Panc1 (cell line): ENCODE measurements around the gene MCCC1. TPM values are rescaled to one million over a fixed set of nuclear protein-coding genes. Genes with fewer than 3 reads are reported as not detected.

Source experiments
- ATAC-seq: fragments of 200-7000 bp; cut with Tn5 transposase; 2 replicates; pipeline ENCODE4 v1.9.1; 2020; ENCODE audit warnings: mild to moderate bottlenecking, moderate library complexity
- BruUV-seq: library from RNA; stranded (reverse); fragments of 400-500 nt; replicated peaks from 2 replicates; lab custom pipeline; 2021; lab: Mats Ljungman, UMichigan
- CTCF ChIA-PET: fragments of 300-600 bp; sonication (Branson Sonifier 250); formaldehyde crosslinking; loops from one replicate; lab custom pipeline; 2022; ENCODE audit warnings: antibody characterized with exemption; lab: Charles Lee
- POLR2A ChIA-PET: fragments of 300-600 bp; sonication (Branson Sonifier 250); formaldehyde crosslinking; loops from one replicate; lab custom pipeline; 2022; ENCODE audit warnings: antibody characterized with exemption; lab: Charles Lee
- DNase-seq: peaks from one replicate; pipeline ENCODE4 v3.0.0-alpha.2; 2010; ENCODE audit warnings: low read depth, low spot score
- H3K27ac ChIP-seq: 2 replicates; pipeline ENCODE4 v1.5.1; 2011; ENCODE audit warnings: mild to moderate bottlenecking, low read length, inconsistent platforms
- H3K27me3 ChIP-seq: fragments of 200-500 bp; sonication (Bioruptor generic); 2 replicates; pipeline ENCODE4 v1.6.0; 2014; ENCODE audit warnings: low read length, inconsistent platforms; ENCODE audit not compliant: control insufficient read depth, insufficient read depth
- H3K36me3 ChIP-seq: fragments of 200-500 bp; sonication (Bioruptor generic); 2 replicates; pipeline ENCODE4 v1.5.1; 2014; ENCODE audit warnings: inconsistent platforms, mild to moderate bottlenecking, low read length, moderate library complexity; ENCODE audit not compliant: control insufficient read depth, insufficient read depth
- H3K4me1 ChIP-seq: 2 replicates; pipeline ENCODE4 v1.5.1; 2011; ENCODE audit warnings: inconsistent platforms, mild to moderate bottlenecking, low read length, moderate library complexity; ENCODE audit not compliant: control insufficient read depth, insufficient read depth
- H3K4me3 ChIP-seq, 2 experiments: 2 replicates each; pipeline ENCODE4 v1.5.1; 2011 to 2012; ENCODE audit warnings: low read depth in 2 of 2, low read length in 2 of 2, mild to moderate bottlenecking in 2 of 2, inconsistent platforms in 1 of 2, moderate library complexity in 1 of 2
- H3K9me3 ChIP-seq: fragments of 200-500 bp; sonication (Bioruptor generic); 2 replicates; pipeline ENCODE4 v1.5.1; 2014; ENCODE audit warnings: low read depth, mild to moderate bottlenecking, inconsistent platforms, low read length, moderate library complexity; ENCODE audit not compliant: control insufficient read depth, insufficient read depth
- POLR2AphosphoS5 ChIP-seq: IDR thresholded peaks from 2 replicates; pipeline ENCODE4 v1.6.1; 2012; ENCODE audit warnings: mild to moderate bottlenecking, low read depth, low read length, moderate library complexity
- SIN3A ChIP-seq: IDR thresholded peaks from 2 replicates; pipeline ENCODE4 v1.6.1; 2012; ENCODE audit warnings: low read depth, mild to moderate bottlenecking, low read length, moderate library complexity, borderline replicate concordance; ENCODE audit not compliant: insufficient read depth
- TCF7L2 ChIP-seq: IDR thresholded peaks from 2 replicates; pipeline ENCODE4 v1.6.1; 2011; ENCODE audit warnings: mild to moderate bottlenecking, low read depth, low read length, inconsistent platforms
- in situ Hi-C: cut with HindIII; loops from 2 replicates; pipeline ENCODE4 v1.10.0; 2016; ENCODE audit warnings: low sequenced_read_pairs, low pct_unique_long_range_greater_than_20kb
- intact Hi-C: fragments of 100-400 bp; cut with micrococcal nuclease; formaldehyde crosslinking; loops from one replicate; pipeline ENCODE4 v1.10.0; 2022; ENCODE audit not compliant: unreplicated experiment
- total RNA-seq: library from RNA; stranded (reverse); gene quantifications from one replicate; pipeline ENCODE4 v1.2.1, GENCODE V29; 2021; ENCODE audit not compliant: unreplicated experiment
- TF ChIP-seq, protein P1 (sequence below): fragments of 450-650 bp; IDR thresholded peaks from 2 replicates; pipeline ENCODE4 v1.5.1; 2017; ENCODE audit warnings: mild to moderate bottlenecking
- TF ChIP-seq, protein P2 (sequence below), 2 experiments: IDR thresholded peaks; 2 replicates each; pipeline ENCODE4 v1.6.1; 2011 to 2012; ENCODE audit warnings: low read depth in 2 of 2, control low read depth in 1 of 2, low read length in 1 of 2, mild to moderate bottlenecking in 1 of 2, moderate library complexity in 1 of 2; ENCODE audit not compliant: insufficient read depth in 1 of 2

The MCCC1 gene
- total RNA-seq, 1 experiment from 2014 or later = 24.2 TPM

DNA sequence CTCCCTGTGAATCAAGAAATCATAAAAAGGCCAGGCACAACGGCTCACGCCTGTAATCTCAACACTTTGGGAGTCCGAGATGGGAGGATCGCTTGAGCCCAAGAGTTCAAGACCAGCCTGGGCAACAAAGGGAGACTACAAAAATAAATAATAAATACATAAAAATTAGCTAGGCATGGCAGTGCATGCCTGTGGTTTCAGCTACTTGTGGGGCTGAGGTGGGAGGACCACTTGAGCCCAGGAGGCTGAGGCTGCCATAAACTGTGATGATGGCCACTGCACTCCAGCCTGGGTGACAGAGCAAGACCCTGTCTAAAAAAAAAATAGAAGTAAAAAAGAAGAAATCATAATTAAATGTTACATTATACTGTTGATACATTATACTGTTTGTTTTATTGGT, 91.0 kb downstream of the MCCC1 start:
- in situ Hi-C loops (no loop called here), intact Hi-C loops (no loop called here)
- H3K27ac ChIP-seq = no peak overlapping the region
- no TSS peak for BruUV-seq
- no peaks in the 10 kb centered on the region for H3K4me1 ChIP-seq
- POLR2A ChIA-PET = no interaction called here
- TF ChIP-seq, protein P1, sequence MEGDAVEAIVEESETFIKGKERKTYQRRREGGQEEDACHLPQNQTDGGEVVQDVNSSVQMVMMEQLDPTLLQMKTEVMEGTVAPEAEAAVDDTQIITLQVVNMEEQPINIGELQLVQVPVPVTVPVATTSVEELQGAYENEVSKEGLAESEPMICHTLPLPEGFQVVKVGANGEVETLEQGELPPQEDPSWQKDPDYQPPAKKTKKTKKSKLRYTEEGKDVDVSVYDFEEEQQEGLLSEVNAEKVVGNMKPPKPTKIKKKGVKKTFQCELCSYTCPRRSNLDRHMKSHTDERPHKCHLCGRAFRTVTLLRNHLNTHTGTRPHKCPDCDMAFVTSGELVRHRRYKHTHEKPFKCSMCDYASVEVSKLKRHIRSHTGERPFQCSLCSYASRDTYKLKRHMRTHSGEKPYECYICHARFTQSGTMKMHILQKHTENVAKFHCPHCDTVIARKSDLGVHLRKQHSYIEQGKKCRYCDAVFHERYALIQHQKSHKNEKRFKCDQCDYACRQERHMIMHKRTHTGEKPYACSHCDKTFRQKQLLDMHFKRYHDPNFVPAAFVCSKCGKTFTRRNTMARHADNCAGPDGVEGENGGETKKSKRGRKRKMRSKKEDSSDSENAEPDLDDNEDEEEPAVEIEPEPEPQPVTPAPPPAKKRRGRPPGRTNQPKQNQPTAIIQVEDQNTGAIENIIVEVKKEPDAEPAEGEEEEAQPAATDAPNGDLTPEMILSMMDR = no peak
- TF ChIP-seq, protein P2, sequence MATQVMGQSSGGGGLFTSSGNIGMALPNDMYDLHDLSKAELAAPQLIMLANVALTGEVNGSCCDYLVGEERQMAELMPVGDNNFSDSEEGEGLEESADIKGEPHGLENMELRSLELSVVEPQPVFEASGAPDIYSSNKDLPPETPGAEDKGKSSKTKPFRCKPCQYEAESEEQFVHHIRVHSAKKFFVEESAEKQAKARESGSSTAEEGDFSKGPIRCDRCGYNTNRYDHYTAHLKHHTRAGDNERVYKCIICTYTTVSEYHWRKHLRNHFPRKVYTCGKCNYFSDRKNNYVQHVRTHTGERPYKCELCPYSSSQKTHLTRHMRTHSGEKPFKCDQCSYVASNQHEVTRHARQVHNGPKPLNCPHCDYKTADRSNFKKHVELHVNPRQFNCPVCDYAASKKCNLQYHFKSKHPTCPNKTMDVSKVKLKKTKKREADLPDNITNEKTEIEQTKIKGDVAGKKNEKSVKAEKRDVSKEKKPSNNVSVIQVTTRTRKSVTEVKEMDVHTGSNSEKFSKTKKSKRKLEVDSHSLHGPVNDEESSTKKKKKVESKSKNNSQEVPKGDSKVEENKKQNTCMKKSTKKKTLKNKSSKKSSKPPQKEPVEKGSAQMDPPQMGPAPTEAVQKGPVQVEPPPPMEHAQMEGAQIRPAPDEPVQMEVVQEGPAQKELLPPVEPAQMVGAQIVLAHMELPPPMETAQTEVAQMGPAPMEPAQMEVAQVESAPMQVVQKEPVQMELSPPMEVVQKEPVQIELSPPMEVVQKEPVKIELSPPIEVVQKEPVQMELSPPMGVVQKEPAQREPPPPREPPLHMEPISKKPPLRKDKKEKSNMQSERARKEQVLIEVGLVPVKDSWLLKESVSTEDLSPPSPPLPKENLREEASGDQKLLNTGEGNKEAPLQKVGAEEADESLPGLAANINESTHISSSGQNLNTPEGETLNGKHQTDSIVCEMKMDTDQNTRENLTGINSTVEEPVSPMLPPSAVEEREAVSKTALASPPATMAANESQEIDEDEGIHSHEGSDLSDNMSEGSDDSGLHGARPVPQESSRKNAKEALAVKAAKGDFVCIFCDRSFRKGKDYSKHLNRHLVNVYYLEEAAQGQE (IDR thresholded peaks at IDR 0.05; ENCODE audit: insufficient read depth in 1 of 2, low read depth in 2 of 2, low read length in 1 of 2) = no peak
- no peak for TF ChIP-seq TCF7L2
- no peaks in the 10 kb centered on the region for H3K36me3 ChIP-seq
- DNase-seq (no peak), ATAC-seq (no peak)
- H3K27me3 ChIP-seq = no peaks in the 10 kb centered on the region
- H3K4me3 ChIP-seq = no peak overlapping the region
- CTCF ChIA-PET = no interaction called here
- no peaks in the 10 kb centered on the region for H3K9me3 ChIP-seq

DNA sequence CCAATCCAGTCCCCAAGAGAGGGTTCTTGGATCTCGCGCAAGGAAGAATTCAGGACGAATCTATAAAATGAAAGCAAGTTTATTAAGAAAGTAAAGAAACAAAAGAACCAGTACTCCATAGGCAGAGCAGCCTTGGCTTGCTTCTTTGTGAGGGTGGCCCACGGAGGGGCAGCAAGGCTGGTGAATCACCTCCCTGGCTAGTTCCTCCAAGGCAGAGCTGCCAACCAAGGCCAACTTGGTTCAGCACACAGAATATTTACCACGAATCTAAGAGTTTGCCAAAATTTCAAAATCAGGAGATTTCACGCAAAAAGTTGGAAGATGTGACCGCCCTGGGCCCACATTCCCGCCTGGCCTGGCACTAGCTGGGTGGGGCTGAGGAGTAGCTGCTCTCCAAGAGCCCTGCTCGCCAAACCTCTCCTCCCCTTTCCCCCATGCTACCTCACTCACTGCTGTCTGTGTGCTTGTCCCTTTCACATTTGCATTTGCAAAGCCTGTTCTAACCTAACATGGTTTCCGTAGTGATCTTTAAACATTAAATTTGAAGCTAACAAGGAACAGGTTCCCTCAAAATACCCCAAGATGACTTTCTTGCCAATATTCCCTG, 92.8 kb downstream of the MCCC1 start:
- TF ChIP-seq SIN3A = no peak
- TF ChIP-seq TCF7L2 = no peak
- TF ChIP-seq, protein P1 = no peak
- TF ChIP-seq, protein P2 (IDR thresholded peaks at IDR 0.05; ENCODE audit: insufficient read depth in 1 of 2, low read depth in 2 of 2, low read length in 1 of 2) = no peak
- no peak for TF ChIP-seq POLR2AphosphoS5
- ATAC-seq = no peak
- no TSS peak for BruUV-seq
- ChIA-PET POLR2A (no interaction called here), CTCF (no interaction called here)
- no peak overlapping the region for H3K4me3 ChIP-seq
- H3K9me3 ChIP-seq = no peaks in the 10 kb centered on the region
- intact Hi-C loops = no loop called here
- in situ Hi-C loops = no loop called here
- H3K27me3 ChIP-seq = no peaks in the 10 kb centered on the region
- no peaks in the 10 kb centered on the region for H3K4me1 ChIP-seq
- H3K36me3 ChIP-seq = no peaks in the 10 kb centered on the region
- no peak for DNase-seq
- no peak overlapping the region for H3K27ac ChIP-seq
